Measurements from ENCODE around the gene B4GALT1. TPM values are rescaled to one million over a fixed set of nuclear protein-coding genes. Genes with fewer than 3 reads are reported as not detected.

B4GALT1 gene
- total RNA-seq = 10 to 100 TPM; 31.3 to 42.3 TPM

GRCh38 chr9:33167084-33167971 is at the start of gene B4GALT1:
Gene B4GALT1 (minus strand): TSS chr9:33167336. CDS start chr9:33167169, 167 bp downstream.
- H3K4me3 ChIP-seq = peak within 1 kb of the TSS; percentile 77 to 84
- DNase-seq (peak; percentile 93 to 95 (median 94)), ATAC-seq (peak; percentile 82)
- no peaks in the 10 kb centered on the region for H3K36me3 ChIP-seq (replicated peaks in 1 of 2; ENCODE audit: insufficient read depth in 1 of 2, low read depth in 2 of 2)
- no peaks in the 10 kb centered on the region for H3K27me3 ChIP-seq
- peaks cover 73% of the 10 kb centered on the region for H3K4me1 ChIP-seq
- 2 to 5% methylated on average over 19 to 100 of the region's 101 CpGs for WGBS, 2 donors
- peak within 1 kb of the TSS; percentile 85 to 94 (median 92) for H3K27ac ChIP-seq
- TF ChIP-seq POLR2A (IDR thresholded peaks at IDR 0.05) = peak; percentile 84 to 89 (median 84)
- peak in 2 of 7 experiments; percentile 13 to 15 for TF ChIP-seq CTCF (IDR thresholded peaks at IDR 0.05)
- H3K9me3 ChIP-seq = no peaks in the 10 kb centered on the region
- intact Hi-C loops (cut with DNase I) = no loop called here

GRCh38 chr9:33211695-33212393 is 44.7 kb upstream of the B4GALT1 start:
- Histone ChIP-seq H3K4me1 (no peaks in the 10 kb centered on the region), H3K27ac (no peak overlapping the region), H3K27me3 (no peaks in the 10 kb centered on the region), H3K4me3 (no peak overlapping the region), H3K9me3 (no peaks in the 10 kb centered on the region), H3K36me3 (replicated peaks in 1 of 2; ENCODE audit: insufficient read depth in 1 of 2, low read depth in 2 of 2) (no peaks in the 10 kb centered on the region)
- TF ChIP-seq POLR2A (IDR thresholded peaks at IDR 0.05) (no peak), CTCF (IDR thresholded peaks at IDR 0.05) (no peak)
- 63 to 68% methylated on average over 3 of the region's 3 CpGs for WGBS, 2 donors
- intact Hi-C loops (cut with DNase I) = no loop called here
- DNase-seq (no peak), ATAC-seq (no peak)

GRCh38 chr9:33210006-33210715 is 43.0 kb upstream of the B4GALT1 start:
- no peak overlapping the region for H3K27ac ChIP-seq
- TF ChIP-seq CTCF (IDR thresholded peaks at IDR 0.05) (no peak), POLR2A (IDR thresholded peaks at IDR 0.05) (no peak)
- H3K4me3 ChIP-seq = no peak overlapping the region
- no peaks in the 10 kb centered on the region for H3K36me3 ChIP-seq (replicated peaks in 1 of 2; ENCODE audit: insufficient read depth in 1 of 2, low read depth in 2 of 2)
- ATAC-seq (no peak), DNase-seq (no peak)
- no peaks in the 10 kb centered on the region for H3K9me3 ChIP-seq
- intact Hi-C loops (cut with DNase I) = no loop called here
- 79 to 96% methylated on average over 4 of the region's 4 CpGs for WGBS, 2 donors
- H3K27me3 ChIP-seq = no peaks in the 10 kb centered on the region
- no peaks in the 10 kb centered on the region for H3K4me1 ChIP-seq

- intact Hi-C loops (cut with DNase I) = no loop called here
Measured at GRCh38 chr9:33209394-33209793, 42.3 kb upstream of the B4GALT1 start.

More at GRCh38 chr9:33209394-33209793, 42.3 kb upstream of the B4GALT1 start:
- WGBS, 2 donors = 88 to 95% methylated on average over 1 of the region's 1 CpG
- no peaks in the 10 kb centered on the region for H3K4me1 ChIP-seq
- H3K9me3 ChIP-seq = no peaks in the 10 kb centered on the region
- DNase-seq = no peak
- no peak overlapping the region for H3K27ac ChIP-seq
- TF ChIP-seq CTCF (IDR thresholded peaks at IDR 0.05) (no peak), POLR2A (IDR thresholded peaks at IDR 0.05) (no peak)
- H3K36me3 ChIP-seq (replicated peaks in 1 of 2; ENCODE audit: insufficient read depth in 1 of 2, low read depth in 2 of 2) = no peaks in the 10 kb centered on the region
- no peak for ATAC-seq
- H3K27me3 ChIP-seq = no peaks in the 10 kb centered on the region
- H3K4me3 ChIP-seq = no peak overlapping the region

Measured in body of pancreas (tissue), 4 donors.